Choroid plexus epithelial cell (primary cell): ENCODE data around the gene TMPRSS4.

Source experiments
- DNase-seq: peaks from one replicate; pipeline ENCODE4 v3.0.0-alpha.2; 2010; ENCODE audit warnings: low read depth
- H3K4me3 ChIP-seq: 2 replicates; pipeline ENCODE4 v1.5.1; 2011; ENCODE audit warnings: low read depth, mild to moderate bottlenecking, control low read depth, low read length, moderate library complexity
- TF ChIP-seq, protein P1 (sequence below): conservative IDR thresholded peaks from 2 replicates; pipeline ENCODE4 v1.5.1; 2011; ENCODE audit warnings: low read depth, mild to moderate bottlenecking, control low read depth, inconsistent platforms, low read length, moderate library complexity

TMPRSS4 gene

DNA sequence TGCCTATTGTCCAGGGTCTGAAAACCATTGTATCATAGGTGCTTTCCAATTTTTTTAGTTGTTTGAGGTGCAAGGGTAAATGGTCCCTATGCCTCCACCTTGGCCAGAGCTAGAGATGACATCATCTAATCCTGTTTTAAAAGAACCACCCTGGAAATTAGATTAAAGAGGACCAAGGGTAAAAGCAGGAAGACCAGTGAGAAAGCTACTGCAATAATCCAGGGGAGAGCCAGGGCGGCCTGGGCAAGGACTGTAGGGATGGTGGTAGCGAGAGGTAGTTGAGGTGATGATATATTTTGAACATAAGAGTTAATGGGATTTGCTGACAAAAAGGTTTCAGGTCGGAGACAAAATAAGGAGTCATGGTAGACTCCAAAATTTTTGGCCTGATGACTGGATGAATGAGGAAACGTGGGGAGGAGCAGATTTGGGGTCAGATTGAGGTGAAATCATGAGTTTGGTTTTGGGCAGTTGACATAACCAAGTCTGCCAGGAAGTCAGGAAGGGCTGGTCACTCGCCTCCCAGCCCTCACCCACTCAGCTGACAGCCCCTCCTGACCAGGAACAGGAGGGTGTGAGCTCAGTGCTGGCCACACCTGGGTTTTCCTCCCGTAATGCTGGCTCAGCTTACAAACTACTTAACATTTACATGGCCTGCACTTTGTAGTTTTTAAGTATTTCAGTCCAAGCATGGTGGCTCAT is 52.7 kb downstream of the TMPRSS4 start:
- DNase-seq, result no peak
- TF ChIP-seq, protein P1, sequence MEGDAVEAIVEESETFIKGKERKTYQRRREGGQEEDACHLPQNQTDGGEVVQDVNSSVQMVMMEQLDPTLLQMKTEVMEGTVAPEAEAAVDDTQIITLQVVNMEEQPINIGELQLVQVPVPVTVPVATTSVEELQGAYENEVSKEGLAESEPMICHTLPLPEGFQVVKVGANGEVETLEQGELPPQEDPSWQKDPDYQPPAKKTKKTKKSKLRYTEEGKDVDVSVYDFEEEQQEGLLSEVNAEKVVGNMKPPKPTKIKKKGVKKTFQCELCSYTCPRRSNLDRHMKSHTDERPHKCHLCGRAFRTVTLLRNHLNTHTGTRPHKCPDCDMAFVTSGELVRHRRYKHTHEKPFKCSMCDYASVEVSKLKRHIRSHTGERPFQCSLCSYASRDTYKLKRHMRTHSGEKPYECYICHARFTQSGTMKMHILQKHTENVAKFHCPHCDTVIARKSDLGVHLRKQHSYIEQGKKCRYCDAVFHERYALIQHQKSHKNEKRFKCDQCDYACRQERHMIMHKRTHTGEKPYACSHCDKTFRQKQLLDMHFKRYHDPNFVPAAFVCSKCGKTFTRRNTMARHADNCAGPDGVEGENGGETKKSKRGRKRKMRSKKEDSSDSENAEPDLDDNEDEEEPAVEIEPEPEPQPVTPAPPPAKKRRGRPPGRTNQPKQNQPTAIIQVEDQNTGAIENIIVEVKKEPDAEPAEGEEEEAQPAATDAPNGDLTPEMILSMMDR, result no peak
- no peak overlapping the region for H3K4me3 ChIP-seq

DNA sequence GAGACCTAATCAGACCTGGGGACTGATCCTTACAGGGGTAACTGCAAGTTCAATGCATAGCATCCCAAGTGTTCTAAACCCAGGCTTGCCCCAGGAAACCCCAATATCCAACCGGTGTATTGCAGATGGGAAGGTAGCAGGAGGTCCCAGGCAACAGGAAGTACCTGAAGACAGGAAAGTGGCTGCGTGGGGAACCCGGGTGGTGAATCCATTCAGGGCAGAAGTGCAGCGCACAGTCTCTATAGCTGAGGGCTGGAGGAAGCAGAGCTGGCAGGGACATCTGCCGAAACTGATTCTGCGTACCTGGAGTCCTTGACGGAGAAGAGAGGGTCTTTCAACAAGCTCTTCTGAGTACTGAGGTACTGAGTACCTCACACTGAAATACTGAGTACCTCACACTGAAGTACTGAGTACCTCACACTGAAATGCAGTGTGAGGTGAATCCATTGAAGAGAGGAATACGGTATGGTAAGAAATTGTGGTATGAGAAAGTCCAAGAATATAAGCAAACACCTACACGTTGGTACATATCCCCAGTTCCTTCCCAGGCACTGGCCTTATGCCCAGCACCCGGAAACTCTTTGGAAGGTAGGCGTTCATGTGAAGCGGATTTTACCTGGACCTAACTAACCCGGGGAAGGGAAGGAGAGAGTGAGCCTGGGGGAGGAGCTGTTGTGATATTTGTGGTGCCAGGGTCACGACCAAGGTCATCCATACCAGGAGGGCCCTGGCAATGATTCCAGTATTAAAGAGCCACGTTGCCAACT is 55.7 kb downstream of the TMPRSS4 start:
- TF ChIP-seq, protein P1, result no peak
- no peak for DNase-seq
- H3K4me3 ChIP-seq, result no peak overlapping the region

DNA sequence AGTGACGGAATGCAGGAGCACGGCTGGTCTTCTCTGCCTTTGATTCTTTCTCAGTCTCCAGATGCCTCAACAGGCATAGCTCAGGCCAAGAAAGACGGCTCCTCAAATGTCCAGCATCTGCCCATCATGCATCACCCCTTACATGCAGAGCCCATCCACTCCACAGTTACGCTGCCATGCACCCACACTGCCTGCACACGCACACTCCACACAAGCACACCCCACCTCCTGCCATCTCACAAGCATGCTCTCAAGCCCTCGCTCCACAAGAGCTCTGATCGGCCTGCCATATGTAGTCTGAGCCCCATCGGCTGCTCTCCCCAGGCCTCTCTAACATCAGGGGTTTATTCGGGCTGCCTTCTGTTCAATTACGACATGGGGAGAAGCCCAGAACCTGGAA is 56.9 kb downstream of the TMPRSS4 start:
- DNase-seq, result no peak
- no peak overlapping the region for H3K4me3 ChIP-seq
- TF ChIP-seq, protein P1, result no peak

DNA sequence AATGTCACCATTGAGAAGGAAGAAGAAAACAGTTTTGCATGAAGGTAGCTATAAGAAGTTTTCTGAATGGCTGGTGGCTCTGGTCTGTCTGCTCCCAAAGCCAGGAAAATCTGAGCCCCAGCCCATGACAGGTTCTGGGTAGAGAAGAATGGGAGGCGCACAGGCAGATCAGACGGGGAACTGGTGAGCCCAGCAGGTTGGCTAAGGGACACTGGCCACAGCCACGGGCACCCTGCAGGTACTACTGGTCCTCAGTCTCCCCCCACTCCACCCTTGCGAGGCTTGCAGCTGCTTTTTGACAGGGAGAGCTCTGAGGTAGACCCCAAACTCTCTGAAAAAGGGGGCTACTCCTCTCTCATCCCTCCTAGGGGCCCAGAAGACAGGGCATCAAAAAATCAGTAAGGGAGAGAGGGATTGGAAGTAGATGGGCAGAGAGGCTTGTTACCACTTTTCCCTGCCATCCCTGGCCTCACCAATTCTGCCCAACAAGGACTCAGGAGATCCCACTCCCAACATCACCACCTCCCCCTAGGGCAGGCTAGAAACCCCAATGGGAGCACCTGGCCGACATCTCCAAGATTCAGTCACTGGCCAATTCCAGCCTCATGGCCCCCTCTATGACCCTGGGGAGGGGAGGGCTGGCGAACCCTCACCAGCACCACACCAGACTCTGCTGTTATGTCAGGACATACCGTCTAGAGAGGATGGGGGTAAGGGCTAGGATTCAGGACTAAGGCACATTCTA is 58.3 kb downstream of the TMPRSS4 start:
- no peak overlapping the region for H3K4me3 ChIP-seq
- TF ChIP-seq, protein P1, result no peak
- DNase-seq, result no peak

DNA sequence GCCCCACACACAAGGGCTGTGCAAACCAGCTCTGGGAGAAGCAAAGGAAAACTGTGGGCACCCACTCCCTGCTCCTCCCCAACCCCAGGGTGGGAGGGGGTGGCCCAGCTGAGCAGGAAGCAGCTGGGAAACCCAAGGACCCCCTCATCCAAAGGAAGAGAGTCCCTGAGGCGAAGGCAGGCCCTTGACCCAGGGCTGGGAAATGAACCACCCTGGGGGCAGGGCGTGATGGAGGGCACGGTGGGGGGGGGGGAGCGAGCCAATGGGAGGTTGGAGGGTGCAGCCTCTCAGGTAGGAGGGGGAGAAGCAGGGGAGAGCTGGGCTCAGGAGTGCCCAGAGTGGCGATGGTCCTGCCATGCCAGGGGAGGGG is 58.9 kb downstream of the TMPRSS4 start:
- H3K4me3 ChIP-seq, result no peak overlapping the region
- TF ChIP-seq, protein P1, result no peak
- no peak for DNase-seq

DNA sequence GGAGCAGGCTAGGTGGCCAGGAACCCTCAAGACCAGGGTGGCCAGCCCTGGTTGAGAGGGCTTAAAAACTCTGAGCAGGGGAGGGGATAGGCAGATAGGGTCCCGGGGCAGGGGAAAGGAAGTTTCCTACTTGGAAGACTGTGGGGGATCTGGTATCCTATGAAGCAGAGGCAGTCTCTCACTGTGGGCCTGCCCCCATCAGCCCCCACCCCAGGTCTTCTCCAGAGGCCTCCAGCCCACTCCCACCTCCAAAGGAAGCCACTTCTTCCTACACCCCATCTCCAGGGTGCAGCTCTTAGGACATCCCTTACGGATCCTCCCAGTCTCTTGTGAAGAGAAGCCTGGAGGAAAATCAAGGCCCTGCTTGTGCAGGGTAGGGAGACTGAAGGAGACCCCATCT is 59.5 kb downstream of the TMPRSS4 start:
- H3K4me3 ChIP-seq, result no peak overlapping the region
- TF ChIP-seq, protein P1, result no peak
- DNase-seq, result no peak
